HCT116 (cell line): ENCODE measurements around the gene RBFOX2. TPM values are rescaled to one million over a fixed set of nuclear protein-coding genes. Genes with fewer than 3 reads are reported as not detected.

ENCODE experiments used
- ATAC-seq: fragments of 200-7000 bp; cut with Tn5 transposase; 2 replicates; pipeline ENCODE4 v1.9.1; 2020; ENCODE audit warnings: mild to moderate bottlenecking, moderate library complexity
- BruUV-seq: library from RNA; stranded (reverse); fragments of 400-500 nt; replicated peaks from 2 replicates; lab custom pipeline; 2021; lab: Mats Ljungman, UMichigan
- CTCF ChIA-PET: fragments of 300-600 bp; sonication (Branson Sonifier 250); formaldehyde crosslinking; loops from one replicate; lab custom pipeline; 2021; ENCODE audit warnings: antibody characterized with exemption; lab: Charles Lee
- POLR2A ChIA-PET: fragments of 300-600, 350-600 bp; sonication (Branson Sonifier 250); formaldehyde crosslinking; loops from one replicate; lab custom pipeline; 2021; ENCODE audit warnings: antibody characterized with exemption; lab: Charles Lee
- RAD21 ChIA-PET, 2 experiments: fragments of 300-600 bp; sonication (Branson Sonifier 250); formaldehyde crosslinking; loops; one replicate each; lab custom pipeline; 2023; ENCODE audit warnings: low total read pairs in 2 of 2; ENCODE audit not compliant: uncharacterized antibody in 2 of 2, unreplicated experiment in 2 of 2, low non-redundant PET in 1 of 2; lab: Charles Lee
- DNase-seq: peaks from one replicate; pipeline ENCODE4 v3.0.0-alpha.2; 2010; ENCODE audit warnings: low read depth, low spot score
- H2AFZ ChIP-seq: fragments of 200-600 bp; shearing (Covaris generic), sonication (generic); 2 replicates; pipeline ENCODE4 v1.6.1; 2017; ENCODE audit warnings: low read depth, mixed run types, mixed read lengths, antibody characterized with exemption, low read length; ENCODE audit not compliant: poor library complexity, severe bottlenecking
- H3K27ac ChIP-seq: 2 replicates; pipeline ENCODE4 v1.5.1; 2012; ENCODE audit warnings: low read depth, low read length
- H3K27me3 ChIP-seq: fragments of 200-600 bp; sonication (generic); 2 replicates; pipeline ENCODE4 v1.6.1; 2016; ENCODE audit warnings: mixed run types, low read length, mixed read lengths; ENCODE audit not compliant: insufficient read depth
- H3K36me3 ChIP-seq, 2 experiments: fragments of 200-500 bp in 1 of 2; fragments of 200-600 bp in 1 of 2; sonication (Bioruptor generic) in 1 of 2; sonication (generic) in 1 of 2; 2 replicates each; pipeline versions ENCODE4 v1.5.1 to v1.6.1; 2014 to 2016; ENCODE audit warnings: low read length in 2 of 2, inconsistent platforms in 1 of 2, mixed read lengths in 1 of 2, mixed run types in 1 of 2; ENCODE audit not compliant: insufficient read depth in 2 of 2, control insufficient read depth in 1 of 2
- H3K4me1 ChIP-seq, 2 experiments: fragments of 200-600 bp in 1 of 2; sonication (generic) in 1 of 2; 2 replicates each; pipeline versions ENCODE4 v1.5.1 to v1.6.1; 2012 to 2017; ENCODE audit warnings: low read length in 2 of 2, inconsistent platforms in 1 of 2, mild to moderate bottlenecking in 1 of 2, mixed read lengths in 1 of 2, mixed run types in 1 of 2, moderate library complexity in 1 of 2; ENCODE audit not compliant: insufficient read depth in 2 of 2, control insufficient read depth in 1 of 2
- H3K4me2 ChIP-seq: fragments of 200-600 bp; sonication (generic); 2 replicates; pipeline ENCODE4 v1.6.1; 2017; ENCODE audit warnings: mixed run types, low read length, mixed read lengths
- H3K4me3 ChIP-seq, 2 experiments: fragments of 200-600 bp in 1 of 2; sonication (generic) in 1 of 2; replicated peaks in 1 of 2; 2 replicates each; pipeline ENCODE4 v1.5.1; 2011 to 2016; ENCODE audit warnings: low read length in 2 of 2, control low read depth in 1 of 2, low read depth in 1 of 2, mild to moderate bottlenecking in 1 of 2, mixed read lengths in 1 of 2, mixed run types in 1 of 2
- H3K79me2 ChIP-seq: fragments of 200-600 bp; sonication (generic); 2 replicates; pipeline ENCODE4 v1.6.1; 2017; ENCODE audit warnings: mild to moderate bottlenecking, mixed run types, low read length, moderate library complexity, mixed read lengths; ENCODE audit not compliant: insufficient read depth
- H3K9ac ChIP-seq: fragments of 200-600 bp; sonication (generic); 2 replicates; pipeline ENCODE4 v1.6.1; 2016; ENCODE audit warnings: low read length, mixed read lengths
- H3K9me2 ChIP-seq: fragments of 200-600 bp; sonication (generic), shearing (Covaris generic); 2 replicates; pipeline ENCODE4 v1.6.1; 2017; ENCODE audit warnings: mixed run types, mild to moderate bottlenecking, moderate library complexity; ENCODE audit not compliant: insufficient read depth
- H3K9me3 ChIP-seq, 2 experiments: fragments of 200-500 bp in 1 of 2; fragments of 200-600 bp in 1 of 2; sonication (Bioruptor generic) in 1 of 2; sonication (generic) in 1 of 2; 2 replicates each; pipeline ENCODE4 v1.6.1; 2014 to 2017; ENCODE audit warnings: low read length in 2 of 2, mixed read lengths in 2 of 2, inconsistent platforms in 1 of 2, low read depth in 1 of 2, mild to moderate bottlenecking in 1 of 2, mixed run types in 1 of 2, moderate library complexity in 1 of 2; ENCODE audit not compliant: control insufficient read depth in 1 of 2, insufficient read depth in 1 of 2
- H4K20me1 ChIP-seq: fragments of 200-600 bp; sonication (generic), shearing (Covaris generic); 2 replicates; pipeline ENCODE4 v1.6.1; 2017; ENCODE audit warnings: mixed run types, mild to moderate bottlenecking, moderate library complexity; ENCODE audit not compliant: insufficient read depth
- CBX3 ChIP-seq: IDR thresholded peaks from 2 replicates; pipeline ENCODE4 v1.6.1; 2012; ENCODE audit warnings: low read depth
- EGR1 ChIP-seq: IDR thresholded peaks from 2 replicates; pipeline ENCODE4 v1.6.1; 2012; ENCODE audit warnings: low read depth
- EZH2phosphoT487 ChIP-seq: fragments of 200-600 bp; IDR thresholded peaks from 2 replicates; pipeline ENCODE4 v1.6.1; 2018; ENCODE audit warnings: antibody characterized with exemption, borderline replicate concordance
- FOSL1 ChIP-seq: IDR thresholded peaks from 2 replicates; pipeline ENCODE4 v1.6.1; 2012; ENCODE audit warnings: low read depth
- POLR2AphosphoS5 ChIP-seq: IDR thresholded peaks from 2 replicates; pipeline ENCODE4 v1.6.1; 2011; ENCODE audit warnings: mild to moderate bottlenecking, low read depth, low read length, moderate library complexity
- RAD21 ChIP-seq: IDR thresholded peaks from 2 replicates; pipeline ENCODE4 v1.6.1; 2012; ENCODE audit warnings: low read depth, mild to moderate bottlenecking
- SIN3A ChIP-seq: IDR thresholded peaks from 2 replicates; pipeline ENCODE4 v1.6.1; 2012; ENCODE audit warnings: low read depth
- SP1 ChIP-seq: IDR thresholded peaks from 2 replicates; pipeline ENCODE4 v1.6.1; 2012; ENCODE audit warnings: low read depth
- SRF ChIP-seq: IDR thresholded peaks from 2 replicates; pipeline ENCODE4 v1.6.1; 2012; ENCODE audit warnings: low read depth
- TCF7L2 ChIP-seq: IDR thresholded peaks from 2 replicates; pipeline ENCODE4 v1.7.0; 2011; ENCODE audit warnings: borderline replicate concordance, inconsistent platforms; ENCODE audit not compliant: insufficient read depth, insufficient read length; ENCODE audit errors: extremely low read depth
- YY1 ChIP-seq: IDR thresholded peaks from 2 replicates; pipeline ENCODE4 v1.6.1; 2011; ENCODE audit warnings: low read length, low read depth, moderate library complexity, mild to moderate bottlenecking; ENCODE audit not compliant: insufficient replicate concordance; ENCODE audit errors: extremely low read depth
- ZNF274 ChIP-seq: fragments of 200-500 bp; sonication (Bioruptor generic); IDR thresholded peaks from 2 replicates; pipeline ENCODE4 v1.6.1; 2014; ENCODE audit warnings: mild to moderate bottlenecking, low read depth, low read length, inconsistent platforms
- intact Hi-C: fragments of 100-400 bp; cut with micrococcal nuclease; formaldehyde crosslinking; loops from 2 replicates; pipeline ENCODE4 v1.10.0; 2022
- total RNA-seq: library from RNA; stranded (reverse); gene quantifications from one replicate; pipeline ENCODE4 v1.2.1, GENCODE V29; 2021; ENCODE audit not compliant: unreplicated experiment
- TF ChIP-seq, protein P1 (sequence below): IDR thresholded peaks from 2 replicates; pipeline ENCODE4 v1.6.1; 2011; ENCODE audit warnings: mild to moderate bottlenecking, low read length, moderate library complexity; ENCODE audit not compliant: insufficient replicate concordance; ENCODE audit errors: extremely low read depth

The RBFOX2 gene
- total RNA-seq, 1 experiment from 2014 or later, result 83.9 TPM

DNA sequence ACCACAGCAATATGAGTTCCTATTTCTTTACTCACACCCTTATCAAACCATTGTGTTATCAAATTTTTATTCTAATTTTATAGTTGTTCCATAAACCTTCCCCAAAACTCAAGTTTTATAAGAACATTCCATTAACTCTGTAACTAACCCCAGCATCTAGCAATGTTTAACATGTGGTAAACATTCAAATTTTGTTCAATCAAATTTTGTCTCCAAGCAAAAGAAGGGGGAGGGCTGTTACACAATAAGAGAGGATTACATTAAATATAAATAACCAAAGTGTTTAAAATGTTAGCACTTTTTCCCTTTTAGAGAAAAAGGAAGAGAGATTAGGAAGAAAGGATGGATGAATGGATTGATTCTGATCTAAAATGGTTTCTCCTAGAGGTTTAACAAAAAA lies 20.5 kb downstream of the RBFOX2 start:
- no peaks in the 10 kb centered on the region for H4K20me1 ChIP-seq
- TF ChIP-seq RAD21 (no peak), CBX3 (no peak), ZNF274 (no peak), YY1 (no peak), TCF7L2 (no peak), SP1 (no peak), EGR1 (no peak), SIN3A (no peak), EZH2phosphoT487 (no peak), FOSL1 (no peak), POLR2AphosphoS5 (no peak), SRF (no peak)
- TF ChIP-seq, protein P1, sequence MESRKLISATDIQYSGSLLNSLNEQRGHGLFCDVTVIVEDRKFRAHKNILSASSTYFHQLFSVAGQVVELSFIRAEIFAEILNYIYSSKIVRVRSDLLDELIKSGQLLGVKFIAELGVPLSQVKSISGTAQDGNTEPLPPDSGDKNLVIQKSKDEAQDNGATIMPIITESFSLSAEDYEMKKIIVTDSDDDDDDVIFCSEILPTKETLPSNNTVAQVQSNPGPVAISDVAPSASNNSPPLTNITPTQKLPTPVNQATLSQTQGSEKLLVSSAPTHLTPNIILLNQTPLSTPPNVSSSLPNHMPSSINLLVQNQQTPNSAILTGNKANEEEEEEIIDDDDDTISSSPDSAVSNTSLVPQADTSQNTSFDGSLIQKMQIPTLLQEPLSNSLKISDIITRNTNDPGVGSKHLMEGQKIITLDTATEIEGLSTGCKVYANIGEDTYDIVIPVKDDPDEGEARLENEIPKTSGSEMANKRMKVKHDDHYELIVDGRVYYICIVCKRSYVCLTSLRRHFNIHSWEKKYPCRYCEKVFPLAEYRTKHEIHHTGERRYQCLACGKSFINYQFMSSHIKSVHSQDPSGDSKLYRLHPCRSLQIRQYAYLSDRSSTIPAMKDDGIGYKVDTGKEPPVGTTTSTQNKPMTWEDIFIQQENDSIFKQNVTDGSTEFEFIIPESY, result no peak
- intact Hi-C loops, result no loop called here

More for the DNA sequence above, 20.5 kb downstream of the RBFOX2 start:
- H3K9ac ChIP-seq, result no peak overlapping the region
- no peak overlapping the region for H3K4me2 ChIP-seq
- DNase-seq (no peak), ATAC-seq (no peak)
- no peak overlapping the region for H3K27ac ChIP-seq
- no peaks in the 10 kb centered on the region for H3K36me3 ChIP-seq
- RAD21 ChIA-PET, result no interaction called here
- H3K79me2 ChIP-seq, result peaks cover 91% of the 10 kb centered on the region
- H3K4me1 ChIP-seq, result peaks cover 0 to 29% of the 10 kb centered on the region in 2 experiments; a peak in 3 of 4 replicates
- H3K9me3 ChIP-seq, result no peaks in the 10 kb centered on the region
- BruUV-seq, result no TSS peak
- H3K4me3 ChIP-seq, result no peak overlapping the region
- POLR2A ChIA-PET, result no interaction called here
- H3K27me3 ChIP-seq, result no peaks in the 10 kb centered on the region
- H3K9me2 ChIP-seq, result no peaks in the 10 kb centered on the region
- no peak overlapping the region for H2AFZ ChIP-seq
- CTCF ChIA-PET, result no interaction called here
